ENCODE results near the gene ETV3L. TPM values are rescaled to one million over a fixed set of nuclear protein-coding genes. Genes with fewer than 3 reads are reported as not detected.

Gene ETV3L
- total RNA-seq, 1 experiment from 2014 or later: not detected

DNA sequence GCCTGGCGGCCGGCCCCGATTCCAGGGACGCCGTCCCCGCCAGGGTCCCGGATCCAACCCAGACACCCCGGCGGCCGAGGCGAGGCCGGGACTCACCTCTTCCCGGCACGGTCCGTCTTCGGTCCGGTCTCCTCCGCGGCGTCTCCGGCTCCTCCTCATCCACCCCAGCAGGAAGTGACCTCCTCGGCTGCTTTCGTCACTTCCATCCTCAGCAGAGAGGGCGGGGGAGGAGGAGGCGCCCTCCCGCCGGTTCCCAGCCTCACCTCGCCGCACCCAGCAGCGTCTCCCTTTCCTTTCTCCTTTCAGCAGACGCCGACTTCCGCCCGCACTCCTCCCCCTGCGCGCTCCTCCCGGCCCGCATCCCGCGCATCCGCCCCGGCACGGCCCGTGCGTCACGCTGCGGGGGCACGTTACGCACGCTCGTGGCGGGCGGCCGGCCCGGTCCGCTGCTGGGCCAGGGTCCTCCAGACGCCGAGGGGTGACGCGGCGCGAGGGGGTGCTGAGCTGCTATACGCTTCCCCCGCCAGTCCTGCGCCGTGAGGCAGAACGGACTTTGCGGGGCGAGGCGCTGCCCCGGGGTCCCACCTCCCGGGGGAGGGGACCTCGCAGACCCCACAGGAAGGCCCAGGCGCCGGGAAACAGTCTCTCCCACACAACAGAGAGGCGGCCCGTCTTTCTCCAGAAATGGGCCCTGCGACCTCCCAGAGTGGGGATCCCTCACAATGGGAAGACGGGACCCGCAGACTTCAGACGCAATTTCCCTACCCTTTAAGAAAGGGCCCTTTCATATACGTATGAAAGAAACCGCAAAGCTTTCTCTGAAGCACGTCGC is 38.8 kb upstream of the ETV3L start, which contains the start of gene ETV3:
Gene ETV3, minus strand, starts transcription at position 176 of the 832 bp plus-strand sequence. CDS start 2,043 bp downstream, outside the sequence.
- peak; percentile 36 for DNase-seq (ENCODE audit: low read depth, low spot score)
- POLR2A ChIA-PET: no interaction called here
- Histone ChIP-seq H3K9me3 (ENCODE audit: control insufficient read depth, insufficient read depth, low read depth, low read length) (no peaks in the 10 kb centered on the region), H3K4me3 (ENCODE audit: low read depth in 2 of 2, low read length in 2 of 2) (peak within 1 kb of the TSS; percentile 97 to 99), H3K27me3 (ENCODE audit: control insufficient read depth, insufficient read depth, low read length) (no peaks in the 10 kb centered on the region; the same call in 1 of the 2 replicates), H3K27ac (ENCODE audit: low read length) (peak within 1 kb of the TSS; percentile 87), H3K4me1 (ENCODE audit: control insufficient read depth, insufficient read depth, low read length) (peaks cover 18% of the 10 kb centered on the region), H3K36me3 (ENCODE audit: control insufficient read depth, insufficient read depth, low read length) (peaks cover 14% of the 10 kb centered on the region)
- TF ChIP-seq, protein P1, sequence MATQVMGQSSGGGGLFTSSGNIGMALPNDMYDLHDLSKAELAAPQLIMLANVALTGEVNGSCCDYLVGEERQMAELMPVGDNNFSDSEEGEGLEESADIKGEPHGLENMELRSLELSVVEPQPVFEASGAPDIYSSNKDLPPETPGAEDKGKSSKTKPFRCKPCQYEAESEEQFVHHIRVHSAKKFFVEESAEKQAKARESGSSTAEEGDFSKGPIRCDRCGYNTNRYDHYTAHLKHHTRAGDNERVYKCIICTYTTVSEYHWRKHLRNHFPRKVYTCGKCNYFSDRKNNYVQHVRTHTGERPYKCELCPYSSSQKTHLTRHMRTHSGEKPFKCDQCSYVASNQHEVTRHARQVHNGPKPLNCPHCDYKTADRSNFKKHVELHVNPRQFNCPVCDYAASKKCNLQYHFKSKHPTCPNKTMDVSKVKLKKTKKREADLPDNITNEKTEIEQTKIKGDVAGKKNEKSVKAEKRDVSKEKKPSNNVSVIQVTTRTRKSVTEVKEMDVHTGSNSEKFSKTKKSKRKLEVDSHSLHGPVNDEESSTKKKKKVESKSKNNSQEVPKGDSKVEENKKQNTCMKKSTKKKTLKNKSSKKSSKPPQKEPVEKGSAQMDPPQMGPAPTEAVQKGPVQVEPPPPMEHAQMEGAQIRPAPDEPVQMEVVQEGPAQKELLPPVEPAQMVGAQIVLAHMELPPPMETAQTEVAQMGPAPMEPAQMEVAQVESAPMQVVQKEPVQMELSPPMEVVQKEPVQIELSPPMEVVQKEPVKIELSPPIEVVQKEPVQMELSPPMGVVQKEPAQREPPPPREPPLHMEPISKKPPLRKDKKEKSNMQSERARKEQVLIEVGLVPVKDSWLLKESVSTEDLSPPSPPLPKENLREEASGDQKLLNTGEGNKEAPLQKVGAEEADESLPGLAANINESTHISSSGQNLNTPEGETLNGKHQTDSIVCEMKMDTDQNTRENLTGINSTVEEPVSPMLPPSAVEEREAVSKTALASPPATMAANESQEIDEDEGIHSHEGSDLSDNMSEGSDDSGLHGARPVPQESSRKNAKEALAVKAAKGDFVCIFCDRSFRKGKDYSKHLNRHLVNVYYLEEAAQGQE (IDR thresholded peaks at IDR 0.05; ENCODE audit: insufficient read depth in 1 of 2, low read depth in 2 of 2, low read length in 1 of 2): no peak
- TF ChIP-seq, protein P2, sequence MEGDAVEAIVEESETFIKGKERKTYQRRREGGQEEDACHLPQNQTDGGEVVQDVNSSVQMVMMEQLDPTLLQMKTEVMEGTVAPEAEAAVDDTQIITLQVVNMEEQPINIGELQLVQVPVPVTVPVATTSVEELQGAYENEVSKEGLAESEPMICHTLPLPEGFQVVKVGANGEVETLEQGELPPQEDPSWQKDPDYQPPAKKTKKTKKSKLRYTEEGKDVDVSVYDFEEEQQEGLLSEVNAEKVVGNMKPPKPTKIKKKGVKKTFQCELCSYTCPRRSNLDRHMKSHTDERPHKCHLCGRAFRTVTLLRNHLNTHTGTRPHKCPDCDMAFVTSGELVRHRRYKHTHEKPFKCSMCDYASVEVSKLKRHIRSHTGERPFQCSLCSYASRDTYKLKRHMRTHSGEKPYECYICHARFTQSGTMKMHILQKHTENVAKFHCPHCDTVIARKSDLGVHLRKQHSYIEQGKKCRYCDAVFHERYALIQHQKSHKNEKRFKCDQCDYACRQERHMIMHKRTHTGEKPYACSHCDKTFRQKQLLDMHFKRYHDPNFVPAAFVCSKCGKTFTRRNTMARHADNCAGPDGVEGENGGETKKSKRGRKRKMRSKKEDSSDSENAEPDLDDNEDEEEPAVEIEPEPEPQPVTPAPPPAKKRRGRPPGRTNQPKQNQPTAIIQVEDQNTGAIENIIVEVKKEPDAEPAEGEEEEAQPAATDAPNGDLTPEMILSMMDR (IDR thresholded peaks at IDR 0.05): no peak
- peak; percentile 60; the same call in 1 of the 2 replicates for TF ChIP-seq TCF7L2 (IDR thresholded peaks at IDR 0.05; ENCODE audit: low read depth, low read length)
- TF ChIP-seq SIN3A (IDR thresholded peaks at IDR 0.05; ENCODE audit: borderline replicate concordance, insufficient read depth, low read depth, low read length): peak; percentile 55; the same call in 1 of the 2 replicates
- peak; percentile 64 for TF ChIP-seq POLR2AphosphoS5 (IDR thresholded peaks at IDR 0.05; ENCODE audit: low read depth, low read length)
- ATAC-seq: peak; percentile 98
- intact Hi-C loops (cut with micrococcal nuclease; ENCODE audit: unreplicated experiment): loop anchor here (10.0 kb wide), 1 partner anchor 84 kb away; no protein-coding TSS in a partner anchor
- CTCF ChIA-PET: interaction anchor here (0.7 to 1.2 kb wide), 3 partner anchors 18 to 48 kb away, joined by 3 to 11 read pairs (median 5); no protein-coding TSS in a partner anchor
- BruUV-seq (replicated peaks): no TSS peak
- in situ Hi-C loops (cut with HindIII; ENCODE audit: low pct_unique_long_range_greater_than_20kb, low sequenced_read_pairs): no loop called here

DNA sequence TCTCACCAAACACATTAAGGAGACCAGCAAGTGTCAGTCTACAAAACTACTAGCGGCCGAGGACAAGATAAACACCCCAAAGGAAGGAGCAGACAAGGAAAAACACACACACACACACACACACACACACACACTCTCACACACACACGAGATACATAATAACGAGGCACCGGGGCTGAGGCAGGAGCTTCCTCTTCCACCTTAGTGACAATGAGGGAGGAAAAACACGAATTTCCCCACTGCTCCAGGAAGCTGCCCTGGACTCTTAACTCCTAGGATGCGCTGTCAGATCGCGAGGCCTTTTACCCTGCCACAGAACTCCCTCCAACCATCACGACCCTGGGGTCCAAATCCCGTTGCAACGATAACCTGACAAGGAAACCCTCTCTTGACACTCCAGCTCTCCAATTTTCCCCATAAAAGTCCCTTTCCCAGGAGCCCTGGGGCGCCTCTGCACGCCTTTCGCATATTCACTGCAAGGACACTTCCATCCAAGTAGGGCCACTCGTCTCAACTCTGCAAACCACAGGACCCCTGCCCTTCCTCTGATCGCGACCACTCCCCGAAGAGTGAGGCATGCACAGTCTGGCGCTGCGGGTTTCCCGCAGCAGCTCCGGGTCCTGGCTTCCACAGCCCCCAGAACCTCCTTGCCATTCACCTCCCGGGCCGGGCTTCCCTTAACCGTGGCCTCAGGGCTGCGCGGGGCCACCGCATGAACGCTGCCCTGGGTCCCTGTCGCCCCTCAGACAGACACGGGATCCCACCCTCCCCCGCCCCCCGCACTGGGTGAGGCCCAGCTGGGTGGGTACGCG is 38.0 kb upstream of the ETV3L start:
- Histone ChIP-seq H3K9me3 (ENCODE audit: control insufficient read depth, insufficient read depth, low read depth, low read length) (no peaks in the 10 kb centered on the region), H3K4me1 (ENCODE audit: control insufficient read depth, insufficient read depth, low read length) (peaks cover 18% of the 10 kb centered on the region), H3K4me3 (ENCODE audit: low read depth in 2 of 2, low read length in 2 of 2) (peak overlapping the region; percentile 97 to 99), H3K36me3 (ENCODE audit: control insufficient read depth, insufficient read depth, low read length) (peaks cover 22% of the 10 kb centered on the region), H3K27me3 (ENCODE audit: control insufficient read depth, insufficient read depth, low read length) (no peaks in the 10 kb centered on the region; the same call in 1 of the 2 replicates), H3K27ac (ENCODE audit: low read length) (peak overlapping the region; percentile 87)
- ATAC-seq: no peak; the same call in 1 of the 2 replicates
- DNase-seq (ENCODE audit: low read depth, low spot score): no peak
- intact Hi-C loops (cut with micrococcal nuclease; ENCODE audit: unreplicated experiment) (loop anchor here (10.0 kb wide), 1 partner anchor 83 kb away; no protein-coding TSS in a partner anchor), in situ Hi-C loops (cut with HindIII; ENCODE audit: low pct_unique_long_range_greater_than_20kb, low sequenced_read_pairs) (no loop called here)
- TSS peak; percentile 77 for BruUV-seq (replicated peaks)
- ChIA-PET POLR2A (no interaction called here), CTCF (interaction anchor here (1.1 to 1.2 kb wide), 2 partner anchors 19 to 48 kb away, joined by 5 to 11 read pairs; no protein-coding TSS in a partner anchor)
- TF ChIP-seq, protein P1 (IDR thresholded peaks at IDR 0.05; ENCODE audit: insufficient read depth in 1 of 2, low read depth in 2 of 2, low read length in 1 of 2): no peak
- TF ChIP-seq, protein P2 (IDR thresholded peaks at IDR 0.05): no peak
- TF ChIP-seq TCF7L2 (IDR thresholded peaks at IDR 0.05; ENCODE audit: low read depth, low read length) (no peak), SIN3A (IDR thresholded peaks at IDR 0.05; ENCODE audit: borderline replicate concordance, insufficient read depth, low read depth, low read length) (no peak), POLR2AphosphoS5 (IDR thresholded peaks at IDR 0.05; ENCODE audit: low read depth, low read length) (no peak)
